Measurements from ENCODE around the gene SLC43A2.
"Not testable (repeated sequence)": the region's sequence is repeated elsewhere in the genome, so short reads cannot be mapped to it uniquely, and the experiment has no call there.

SLC43A2 gene

DNA sequence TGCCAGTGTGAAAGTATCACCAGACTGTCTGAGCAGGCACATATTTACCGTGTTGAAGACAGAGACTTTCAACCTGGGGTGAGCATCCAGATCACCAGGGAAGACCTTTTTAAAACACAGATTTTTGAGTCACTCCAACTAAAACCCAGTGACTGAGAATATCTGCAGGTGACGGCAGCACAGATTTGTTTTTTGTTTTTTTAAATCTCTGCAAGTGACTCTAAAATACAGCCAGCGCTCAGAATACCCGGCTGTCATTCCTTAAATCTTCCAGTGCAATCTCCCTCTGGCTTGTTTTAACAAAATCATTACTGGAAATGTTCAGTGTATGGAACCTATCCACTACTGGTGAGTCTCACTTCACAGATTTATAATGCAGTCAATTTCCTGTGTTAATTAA is 92.9 kb downstream of the SLC43A2 start:
- no peak for DNase-seq (ENCODE audit: low read depth)

DNA sequence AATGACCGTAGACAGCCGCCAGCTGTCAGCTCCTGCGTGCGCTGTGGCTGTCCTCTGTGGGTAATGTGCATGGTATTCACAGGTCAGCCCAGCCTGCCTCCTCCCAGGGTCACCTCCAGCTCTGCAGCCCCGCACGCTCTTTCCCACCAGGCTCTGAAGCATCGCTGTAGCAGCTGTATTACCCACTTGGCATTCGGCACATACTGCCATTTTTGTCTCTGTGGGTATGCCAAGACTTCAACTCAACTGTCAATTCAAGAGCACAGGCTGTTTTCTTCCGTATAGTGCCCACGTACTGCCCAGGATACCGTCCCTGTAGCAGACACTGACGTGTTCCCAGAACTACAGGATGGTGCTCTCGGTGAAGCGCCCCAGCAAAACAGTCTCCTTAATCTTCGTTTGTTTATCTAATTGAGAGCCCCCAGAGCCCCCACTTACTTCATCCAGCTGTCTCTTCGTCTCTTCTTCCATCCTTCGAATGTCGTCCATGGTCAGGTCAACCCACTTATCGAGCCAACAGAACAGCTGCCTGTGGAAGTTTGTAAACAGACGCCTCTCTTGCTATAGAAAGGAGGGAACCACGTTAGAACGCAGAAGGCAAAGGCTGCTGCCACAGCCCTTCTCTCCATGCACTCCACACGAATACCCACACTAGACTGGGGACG is 94.8 kb downstream of the SLC43A2 start:
- no peak for DNase-seq (ENCODE audit: low read depth)

- DNase-seq (ENCODE audit: low read depth): peak; percentile 10
Observed at GRCh38 chr17:1532836-1533602, 95.6 kb downstream of the SLC43A2 start.

- DNase-seq (ENCODE audit: low read depth): peak; percentile 34
Observed at GRCh38 chr17:1529863-1530262, 98.8 kb downstream of the SLC43A2 start.

DNA sequence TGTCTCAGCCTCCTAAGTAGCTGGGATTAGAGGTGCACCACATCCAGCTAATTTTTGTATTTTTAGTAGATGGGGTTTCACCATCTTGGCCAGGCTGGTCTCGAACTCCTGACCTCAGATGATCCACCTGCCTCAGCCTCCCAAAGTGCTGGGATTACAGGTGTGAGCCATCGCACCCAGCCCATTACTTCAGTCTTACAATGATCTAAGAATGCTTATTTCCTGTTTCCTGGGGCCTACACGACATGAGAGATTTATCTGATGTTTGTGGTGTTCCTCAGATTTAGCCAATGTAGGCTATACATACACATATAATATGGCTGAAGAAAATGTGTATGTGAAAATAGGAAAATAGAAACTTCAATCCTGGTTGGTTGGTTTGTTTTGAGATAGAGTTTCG is 101.8 kb downstream of the SLC43A2 start:
- DNase-seq (ENCODE audit: low read depth): not testable (repeated sequence)

DNA sequence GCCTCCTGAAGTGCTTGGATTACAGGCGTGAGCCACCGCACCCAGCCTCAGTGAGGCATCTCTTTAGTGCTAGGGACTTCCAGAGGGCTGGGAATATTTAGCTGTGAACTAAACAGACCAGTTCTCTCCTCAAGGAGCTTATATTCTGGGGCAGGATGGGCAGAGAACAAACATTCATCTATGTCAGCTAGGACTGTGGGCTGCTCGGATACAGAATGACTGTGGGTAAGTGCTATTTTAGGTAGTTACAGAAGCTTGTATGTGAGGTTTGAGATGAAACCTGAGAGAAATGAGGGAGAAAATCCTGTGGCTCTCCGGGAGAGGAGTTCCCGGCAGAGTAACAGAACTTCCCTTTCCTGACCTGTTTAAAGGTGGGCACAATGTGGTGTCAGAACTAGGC is 106.0 kb downstream of the SLC43A2 start:
- no peak for DNase-seq (ENCODE audit: low read depth)

- no peak for DNase-seq (ENCODE audit: low read depth)
Observed at GRCh38 chr17:1521086-1521640, 107.5 kb downstream of the SLC43A2 start.

DNA sequence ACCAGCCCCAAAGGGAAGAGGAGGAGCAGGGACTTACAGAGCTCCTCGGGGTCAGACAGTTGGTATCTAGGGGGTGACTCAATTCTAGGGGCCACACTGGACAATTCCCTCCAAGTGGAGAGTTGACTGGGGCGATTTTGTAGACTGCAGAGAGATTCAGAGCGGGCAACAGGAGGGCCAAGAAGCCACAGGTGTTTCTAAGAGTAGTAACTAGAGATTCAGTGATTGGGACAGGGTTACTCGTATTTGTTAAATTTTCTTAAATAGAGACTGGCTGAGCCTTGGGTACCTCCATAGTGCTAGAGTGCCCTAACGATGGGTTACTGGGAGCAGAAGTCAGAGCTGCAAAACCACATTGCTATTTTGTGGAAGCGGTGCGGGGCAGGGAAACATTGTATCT is 109.0 kb downstream of the SLC43A2 start:
- no peak for DNase-seq (ENCODE audit: low read depth)

All from EH (cell line).